CD14-positive monocyte (primary cell): Measurements from ENCODE around the gene FNBP1L. TPM values are rescaled to one million over a fixed set of nuclear protein-coding genes. Genes with fewer than 3 reads are reported as not detected.

ENCODE experiments used
- DNase-seq, 3 donors: peaks; one replicate each; pipeline ENCODE4 v3.0.0-alpha.2; 2011 to 2022
- H2AFZ ChIP-seq: 2 replicates; pipeline ENCODE4 v1.6.0; 2012; ENCODE audit warnings: mild to moderate bottlenecking, low read depth, low read length, inconsistent platforms; ENCODE audit not compliant: insufficient read depth, poor library complexity, severe bottlenecking
- H3K27ac ChIP-seq, 2 donors: 1 replicate in 1 of 2; 2 replicates in 1 of 2; pipeline ENCODE4 v1.5.1; 2012 to 2013; ENCODE audit warnings: low read length in 2 of 2, control low read depth in 1 of 2, inconsistent platforms in 1 of 2, low read depth in 1 of 2, mild to moderate bottlenecking in 1 of 2
- H3K27me3 ChIP-seq, 2 donors: one replicate each; pipeline versions ENCODE4 v1.6.0 to v1.6.1; 2011 to 2013; ENCODE audit warnings: low read length in 2 of 2; ENCODE audit not compliant: control insufficient read depth in 2 of 2, insufficient read depth in 2 of 2
- H3K36me3 ChIP-seq, 2 donors: replicated peaks in 1 of 2; 1 replicate in 1 of 2; 2 replicates in 1 of 2; pipeline versions ENCODE4 v1.5.1 to v1.6.1; 2012 to 2013; ENCODE audit warnings: low read length in 2 of 2, control low read depth in 1 of 2, inconsistent platforms in 1 of 2, mild to moderate bottlenecking in 1 of 2; ENCODE audit not compliant: insufficient read depth in 2 of 2, control insufficient read depth in 1 of 2
- H3K4me1 ChIP-seq, 2 donors: 1 replicate in 1 of 2; 2 replicates in 1 of 2; pipeline versions ENCODE4 v1.5.1 to v1.6.1; 2012 to 2013; ENCODE audit warnings: low read length in 2 of 2, control low read depth in 1 of 2, inconsistent platforms in 1 of 2, mild to moderate bottlenecking in 1 of 2, moderate library complexity in 1 of 2; ENCODE audit not compliant: insufficient read depth in 2 of 2, control insufficient read depth in 1 of 2
- H3K4me2 ChIP-seq: replicated peaks from 2 replicates; pipeline ENCODE3; 2012; ENCODE audit warnings: low read length, moderate library complexity, mild to moderate bottlenecking; ENCODE audit not compliant: poor library complexity, severe bottlenecking; ENCODE audit errors: extremely low read depth
- H3K4me3 ChIP-seq, 3 experiments: fragments of 200-600 bp in 1 of 3; sonication (generic) in 1 of 3; replicated peaks in 1 of 3; 1 replicate in 2 of 3; 2 replicates in 1 of 3; pipeline ENCODE4 v1.5.1; 2011 to 2013; ENCODE audit warnings: low read length in 3 of 3, mild to moderate bottlenecking in 3 of 3, control low read depth in 2 of 3, low read depth in 2 of 3, inconsistent platforms in 1 of 3, moderate library complexity in 1 of 3
- H3K79me2 ChIP-seq: 2 replicates; pipeline ENCODE4 v1.6.0; 2012; ENCODE audit warnings: mild to moderate bottlenecking, control low read depth, inconsistent platforms, low read length, moderate library complexity; ENCODE audit not compliant: insufficient read depth
- H3K9ac ChIP-seq: 2 replicates; pipeline ENCODE4 v1.6.0; 2017; ENCODE audit warnings: low read length, mild to moderate bottlenecking; ENCODE audit not compliant: insufficient read depth, poor library complexity, severe bottlenecking
- H3K9me3 ChIP-seq, 2 donors: replicated peaks in 1 of 2; 1 replicate in 1 of 2; 2 replicates in 1 of 2; pipeline versions ENCODE4 v1.5.1 to v1.6.1; 2012 to 2013; ENCODE audit warnings: low read length in 2 of 2, control low read depth in 1 of 2; ENCODE audit not compliant: control insufficient read depth in 1 of 2, insufficient read depth in 1 of 2
- H4K20me1 ChIP-seq: 2 replicates; pipeline ENCODE4 v1.6.0; 2012; ENCODE audit warnings: mild to moderate bottlenecking, low read length, control low read depth, moderate library complexity; ENCODE audit not compliant: insufficient read depth
- H3K27ac Mint-ChIP-seq, 7 donors: one replicate each; pipeline ENCODE4 v1.8.0; 2020; ENCODE audit warnings: mild to moderate bottlenecking in 7 of 7, mixed read lengths in 7 of 7, moderate library complexity in 6 of 7, inconsistent platforms in 2 of 7
- H3K27me3 Mint-ChIP-seq, 3 donors: one replicate each; pipeline ENCODE4 v1.8.0; 2021 to 2022; ENCODE audit warnings: low read depth in 3 of 3, mild to moderate bottlenecking in 3 of 3, mixed read lengths in 3 of 3, moderate library complexity in 3 of 3, inconsistent platforms in 1 of 3
- H3K36me3 Mint-ChIP-seq, 2 donors: one replicate each; pipeline ENCODE4 v1.8.0; 2020; ENCODE audit warnings: mixed read lengths in 2 of 2, inconsistent platforms in 1 of 2, mild to moderate bottlenecking in 1 of 2
- H3K4me1 Mint-ChIP-seq: one replicate; pipeline ENCODE4 v1.8.0; 2020; ENCODE audit warnings: mild to moderate bottlenecking, mixed read lengths
- H3K4me3 Mint-ChIP-seq, 2 donors: one replicate each; pipeline ENCODE4 v1.8.0; 2020; ENCODE audit warnings: mild to moderate bottlenecking in 2 of 2, mixed read lengths in 2 of 2, moderate library complexity in 1 of 2
- H3K9me3 Mint-ChIP-seq, 7 donors: one replicate each; pipeline ENCODE4 v1.8.0; 2020 to 2022; ENCODE audit warnings: mixed read lengths in 7 of 7, mild to moderate bottlenecking in 6 of 7, moderate library complexity in 6 of 7, inconsistent platforms in 2 of 7
- WGBS: methylation state at CpG from one replicate; pipeline ENCODE4 v1.1.5; 2013; ENCODE audit warnings: missing lambda C conversion rate; ENCODE audit not compliant: insufficient coverage; 5-methylcytosine and 5-hydroxymethylcytosine counted together
- intact Hi-C, 2 donors: fragments of 100-400 bp; cut with micrococcal nuclease; formaldehyde crosslinking; loops; one replicate each; pipeline versions ENCODE4 v1.15.0 to v1.15.1; 2023
- polyA plus RNA-seq, 3 donors: library from polyadenylated mRNA; depleted of rRNA in 1 of 3; unstranded in 2 of 3; stranded (reverse) in 1 of 3; fragments of 300-500 nt in 2 of 3; fragments of >200 nt in 1 of 3; fragmentation: Illumina TruSeq in 2 of 3; gene quantifications; 1 replicate in 2 of 3; 2 replicates in 1 of 3; pipeline ENCODE4 v1.2.3, GENCODE V29; 2012 to 2021
- TF ChIP-seq, protein P1 (sequence below): fragments of 200-600 bp; IDR thresholded peaks from one replicate; pipeline ENCODE4 v1.8.0; 2022; ENCODE audit warnings: antibody characterized with exemption, mild to moderate bottlenecking

Gene FNBP1L
- polyA plus RNA-seq, 3 donors: 0.15 to 0.32 (median 0.28) TPM

DNA sequence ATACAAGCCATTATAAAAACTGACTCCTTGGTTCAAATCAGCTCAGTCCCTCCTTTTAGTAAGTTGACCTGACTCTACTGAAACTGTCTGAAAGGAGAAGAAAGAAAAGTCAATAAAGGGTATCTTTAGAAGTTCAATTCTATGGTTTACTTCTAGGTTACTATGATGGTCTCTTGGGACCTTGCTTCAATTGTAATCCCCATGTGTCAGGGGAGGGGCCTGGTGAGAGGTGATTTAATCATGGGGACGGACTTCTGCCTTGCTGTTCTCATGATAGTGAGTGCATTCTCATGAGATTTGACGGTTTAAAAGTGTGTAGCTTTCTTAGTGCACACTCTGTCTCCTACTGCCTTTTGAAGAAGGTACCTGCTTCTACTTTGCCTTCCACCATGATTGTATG, 31.7 kb upstream of the FNBP1L start:
- Histone ChIP-seq H2AFZ (no peak overlapping the region), H3K4me3 (no peak overlapping the region), H3K79me2 (no peaks in the 10 kb centered on the region), H4K20me1 (no peaks in the 10 kb centered on the region), H3K4me1 (peaks cover 9 to 13% of the 10 kb centered on the region in 2 donors), H3K36me3 (no peaks in the 10 kb centered on the region), H3K9me3 (no peaks in the 10 kb centered on the region), H3K27ac (no peak overlapping the region), H3K4me2 (no peak overlapping the region), H3K9ac (no peak overlapping the region), H3K27me3 (no peaks in the 10 kb centered on the region)
- H3K4me1 Mint-ChIP-seq: peaks cover 16% of the 10 kb centered on the region
- intact Hi-C loops: no loop called here
- H3K9me3 Mint-ChIP-seq: peaks cover 0 to 2% (median 0%) of the 10 kb centered on the region in 7 donors
- TF ChIP-seq, protein P1, sequence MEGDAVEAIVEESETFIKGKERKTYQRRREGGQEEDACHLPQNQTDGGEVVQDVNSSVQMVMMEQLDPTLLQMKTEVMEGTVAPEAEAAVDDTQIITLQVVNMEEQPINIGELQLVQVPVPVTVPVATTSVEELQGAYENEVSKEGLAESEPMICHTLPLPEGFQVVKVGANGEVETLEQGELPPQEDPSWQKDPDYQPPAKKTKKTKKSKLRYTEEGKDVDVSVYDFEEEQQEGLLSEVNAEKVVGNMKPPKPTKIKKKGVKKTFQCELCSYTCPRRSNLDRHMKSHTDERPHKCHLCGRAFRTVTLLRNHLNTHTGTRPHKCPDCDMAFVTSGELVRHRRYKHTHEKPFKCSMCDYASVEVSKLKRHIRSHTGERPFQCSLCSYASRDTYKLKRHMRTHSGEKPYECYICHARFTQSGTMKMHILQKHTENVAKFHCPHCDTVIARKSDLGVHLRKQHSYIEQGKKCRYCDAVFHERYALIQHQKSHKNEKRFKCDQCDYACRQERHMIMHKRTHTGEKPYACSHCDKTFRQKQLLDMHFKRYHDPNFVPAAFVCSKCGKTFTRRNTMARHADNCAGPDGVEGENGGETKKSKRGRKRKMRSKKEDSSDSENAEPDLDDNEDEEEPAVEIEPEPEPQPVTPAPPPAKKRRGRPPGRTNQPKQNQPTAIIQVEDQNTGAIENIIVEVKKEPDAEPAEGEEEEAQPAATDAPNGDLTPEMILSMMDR: no peak
- H3K27ac Mint-ChIP-seq: no peak overlapping the region
- no peaks in the 10 kb centered on the region for H3K36me3 Mint-ChIP-seq
- no CpG with 5 or more reads among the region's 2 CpGs for WGBS
- H3K27me3 Mint-ChIP-seq: no peaks in the 10 kb centered on the region
- H3K4me3 Mint-ChIP-seq: no peak overlapping the region
- no peak for DNase-seq

DNA sequence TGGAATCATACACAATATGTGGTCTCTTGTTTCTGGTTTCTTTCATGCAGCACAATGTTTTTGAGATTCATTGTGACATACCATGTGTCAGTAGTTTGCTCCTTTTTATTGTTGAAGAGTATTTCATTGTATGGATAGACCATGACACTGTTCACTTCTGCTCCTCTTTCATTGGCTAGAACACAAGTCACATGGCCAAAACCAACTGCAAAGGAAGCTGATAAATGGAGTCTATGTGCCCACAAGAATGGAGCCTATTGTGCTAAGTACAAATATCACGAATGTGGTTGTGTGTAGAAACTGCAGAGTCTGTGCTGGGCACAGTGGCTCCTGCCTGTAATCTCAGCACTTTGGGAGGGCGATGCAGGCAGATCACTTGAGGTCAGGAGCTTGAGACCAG, 28.6 kb upstream of the FNBP1L start:
- no peak for DNase-seq
- no peaks in the 10 kb centered on the region for H4K20me1 ChIP-seq
- intact Hi-C loops: no loop called here
- 100% methylated on average over 2 of the region's 2 CpGs for WGBS
- H3K9ac ChIP-seq: no peak overlapping the region
- TF ChIP-seq, protein P1: no peak
- no peak overlapping the region for H3K4me3 ChIP-seq
- no peaks in the 10 kb centered on the region for H3K36me3 Mint-ChIP-seq
- no peaks in the 10 kb centered on the region for H3K79me2 ChIP-seq
- no peak overlapping the region for H2AFZ ChIP-seq
- H3K27ac Mint-ChIP-seq: no peak overlapping the region
- H3K27me3 Mint-ChIP-seq: no peaks in the 10 kb centered on the region
- H3K4me2 ChIP-seq: no peak overlapping the region
- peaks cover 16% of the 10 kb centered on the region for H3K4me1 Mint-ChIP-seq
- no peaks in the 10 kb centered on the region for H3K27me3 ChIP-seq
- H3K9me3 Mint-ChIP-seq: no peaks in the 10 kb centered on the region
- H3K4me3 Mint-ChIP-seq: no peak overlapping the region
- H3K27ac ChIP-seq: no peak overlapping the region
- H3K36me3 ChIP-seq: no peaks in the 10 kb centered on the region
- H3K4me1 ChIP-seq: peaks cover 9 to 13% of the 10 kb centered on the region in 2 donors
- no peaks in the 10 kb centered on the region for H3K9me3 ChIP-seq
